ENCODE results near the gene TMED5. TPM values are rescaled to one million over a fixed set of nuclear protein-coding genes. Genes with fewer than 3 reads are reported as not detected.
"Not testable (repeated sequence)": the region's sequence is repeated elsewhere in the genome, so short reads cannot be mapped to it uniquely, and the experiment has no call there.

The TMED5 gene
- total RNA-seq, 1 donor from 2014 or later = 34.3 TPM

DNA sequence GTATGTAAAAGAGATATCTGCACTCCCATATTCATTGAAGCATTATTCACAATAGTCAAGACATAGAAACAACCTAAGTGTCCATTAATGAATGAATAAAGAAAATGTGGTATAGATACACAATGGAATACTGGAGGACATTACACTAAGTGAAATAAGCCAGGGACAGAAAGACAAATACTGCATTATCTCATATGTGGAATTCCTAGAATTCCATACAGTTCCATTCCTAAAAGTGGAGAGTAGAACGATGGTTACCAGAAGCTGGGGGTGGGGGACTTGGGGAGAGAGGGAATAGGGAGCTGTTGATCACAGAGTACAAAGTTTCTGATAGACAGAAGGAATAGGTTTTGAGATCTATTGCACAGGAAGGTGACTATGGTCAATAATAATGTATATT is 7.4 kb downstream of the TMED5 start:
- Histone ChIP-seq H3F3A (ENCODE audit: low read depth) (no peaks in the 10 kb centered on the region), H3K27me3 (no peaks in the 10 kb centered on the region), H3K4me1 (peaks cover 1% of the 10 kb centered on the region), H3K36me3 (peaks cover 5% of the 10 kb centered on the region), H3K9me3 (ENCODE audit: low read depth) (no peaks in the 10 kb centered on the region), H3K4me3 (no peak overlapping the region), H3K9ac (no peak overlapping the region), H3K79me2 (ENCODE audit: low read depth) (peaks cover 98% of the 10 kb centered on the region), H4K20me1 (ENCODE audit: low read depth) (no peaks in the 10 kb centered on the region), H2AFZ (replicated peaks) (no peak overlapping the region), H3K27ac (no peak overlapping the region), H3K4me2 (no peak overlapping the region)
- H3K27ac Mint-ChIP-seq = no peak overlapping the region
- no peak for TF ChIP-seq EZH2 (IDR thresholded peaks at IDR 0.05)
- TF ChIP-seq, protein P1, sequence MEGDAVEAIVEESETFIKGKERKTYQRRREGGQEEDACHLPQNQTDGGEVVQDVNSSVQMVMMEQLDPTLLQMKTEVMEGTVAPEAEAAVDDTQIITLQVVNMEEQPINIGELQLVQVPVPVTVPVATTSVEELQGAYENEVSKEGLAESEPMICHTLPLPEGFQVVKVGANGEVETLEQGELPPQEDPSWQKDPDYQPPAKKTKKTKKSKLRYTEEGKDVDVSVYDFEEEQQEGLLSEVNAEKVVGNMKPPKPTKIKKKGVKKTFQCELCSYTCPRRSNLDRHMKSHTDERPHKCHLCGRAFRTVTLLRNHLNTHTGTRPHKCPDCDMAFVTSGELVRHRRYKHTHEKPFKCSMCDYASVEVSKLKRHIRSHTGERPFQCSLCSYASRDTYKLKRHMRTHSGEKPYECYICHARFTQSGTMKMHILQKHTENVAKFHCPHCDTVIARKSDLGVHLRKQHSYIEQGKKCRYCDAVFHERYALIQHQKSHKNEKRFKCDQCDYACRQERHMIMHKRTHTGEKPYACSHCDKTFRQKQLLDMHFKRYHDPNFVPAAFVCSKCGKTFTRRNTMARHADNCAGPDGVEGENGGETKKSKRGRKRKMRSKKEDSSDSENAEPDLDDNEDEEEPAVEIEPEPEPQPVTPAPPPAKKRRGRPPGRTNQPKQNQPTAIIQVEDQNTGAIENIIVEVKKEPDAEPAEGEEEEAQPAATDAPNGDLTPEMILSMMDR (IDR thresholded peaks at IDR 0.05) = no peak
- no peak for TF ChIP-seq EZH2phosphoT487 (IDR thresholded peaks at IDR 0.05)
- H3K4me3 Mint-ChIP-seq = no peak overlapping the region
- H3K4me1 Mint-ChIP-seq = peaks cover 6% of the 10 kb centered on the region
- H3K9me3 Mint-ChIP-seq = peaks cover 20% of the 10 kb centered on the region
- H3K27me3 Mint-ChIP-seq (ENCODE audit: insufficient read depth, low read depth) = no peaks in the 10 kb centered on the region
- no peak for DNase-seq (ENCODE audit: low spot score)
- peaks cover 34% of the 10 kb centered on the region for H3K36me3 Mint-ChIP-seq

GRCh38 chr1:93171549-93172034 is 8.6 kb downstream of the TMED5 start:
- no peak for DNase-seq (ENCODE audit: low spot score)
- Mint-ChIP-seq H3K36me3 (peaks cover 44% of the 10 kb centered on the region), H3K4me3 (no peak overlapping the region), H3K9me3 (peaks cover 30% of the 10 kb centered on the region), H3K27ac (no peak overlapping the region), H3K4me1 (peaks cover 4% of the 10 kb centered on the region), H3K27me3 (ENCODE audit: insufficient read depth, low read depth) (no peaks in the 10 kb centered on the region)
- H3K9ac ChIP-seq = no peak overlapping the region
- peaks cover 5% of the 10 kb centered on the region for H3K36me3 ChIP-seq
- H3F3A ChIP-seq (ENCODE audit: low read depth) = no peaks in the 10 kb centered on the region
- H3K4me3 ChIP-seq = no peak overlapping the region
- H3K79me2 ChIP-seq (ENCODE audit: low read depth) = peaks cover 89% of the 10 kb centered on the region
- H3K4me1 ChIP-seq = no peaks in the 10 kb centered on the region
- no peaks in the 10 kb centered on the region for H4K20me1 ChIP-seq (ENCODE audit: low read depth)
- TF ChIP-seq, protein P1 (IDR thresholded peaks at IDR 0.05) = no peak
- TF ChIP-seq EZH2phosphoT487 (IDR thresholded peaks at IDR 0.05) = no peak
- no peak for TF ChIP-seq EZH2 (IDR thresholded peaks at IDR 0.05)
- H2AFZ ChIP-seq (replicated peaks) = no peak overlapping the region
- no peaks in the 10 kb centered on the region for H3K27me3 ChIP-seq
- H3K9me3 ChIP-seq (ENCODE audit: low read depth) = no peaks in the 10 kb centered on the region
- H3K27ac ChIP-seq = no peak overlapping the region
- no peak overlapping the region for H3K4me2 ChIP-seq

DNA sequence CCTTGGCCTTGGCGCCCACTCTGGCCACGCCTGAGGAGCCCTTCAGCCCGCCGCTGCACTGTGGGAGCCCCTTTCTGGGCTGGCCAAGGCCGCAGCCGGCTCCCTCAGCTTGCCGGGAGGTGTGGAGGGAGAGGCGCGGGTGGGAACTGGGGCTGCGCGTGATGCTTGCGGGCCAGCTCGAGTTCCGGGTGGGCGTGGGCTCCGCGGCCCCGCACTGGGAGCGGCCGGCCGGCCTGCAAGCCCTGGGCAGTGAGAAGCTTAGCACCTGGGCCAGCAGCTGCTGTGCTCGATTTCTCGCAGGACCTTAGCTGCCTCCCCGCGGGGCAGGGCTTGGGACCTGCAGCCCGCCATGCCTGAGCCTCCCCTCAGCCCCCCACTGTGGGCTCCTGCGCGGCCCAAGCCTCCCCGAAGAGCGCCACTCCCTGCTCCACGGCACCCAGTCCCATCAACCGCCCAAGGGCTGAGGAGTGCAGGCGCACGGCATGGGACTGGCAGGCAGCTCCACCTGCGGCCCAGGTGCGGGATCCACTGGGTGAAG is 10.0 kb downstream of the TMED5 start:
- not testable (repeated sequence) for H2AFZ ChIP-seq (replicated peaks)

DNA sequence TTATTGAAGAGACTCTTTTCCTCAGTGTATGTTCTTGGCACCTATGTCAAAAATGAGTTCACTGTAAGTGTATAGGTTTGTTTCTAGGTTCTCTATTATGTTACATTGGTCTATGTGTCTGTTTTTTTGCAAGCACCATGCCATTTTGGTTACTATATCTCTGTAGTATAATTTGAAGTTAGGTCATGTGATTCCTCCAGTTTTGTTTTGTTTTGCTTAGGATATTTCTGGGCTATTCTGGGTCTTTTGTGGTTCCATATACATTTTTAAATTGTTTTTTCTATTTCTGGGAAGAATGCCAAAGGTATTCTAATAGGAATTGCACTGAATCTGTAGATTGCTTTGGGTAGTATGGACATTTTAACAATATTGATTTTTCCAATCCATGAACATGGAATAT is 13.2 kb downstream of the TMED5 start:
- Histone ChIP-seq H3K9me3 (ENCODE audit: low read depth) (no peaks in the 10 kb centered on the region), H3K4me1 (no peaks in the 10 kb centered on the region), H3K79me2 (ENCODE audit: low read depth) (peaks cover 49% of the 10 kb centered on the region), H3K4me3 (no peak overlapping the region), H2AFZ (replicated peaks) (no peak overlapping the region), H3K9ac (no peak overlapping the region), H3K4me2 (no peak overlapping the region), H3F3A (ENCODE audit: low read depth) (no peaks in the 10 kb centered on the region), H3K36me3 (peaks cover 5% of the 10 kb centered on the region), H4K20me1 (ENCODE audit: low read depth) (no peaks in the 10 kb centered on the region), H3K27me3 (no peaks in the 10 kb centered on the region), H3K27ac (no peak overlapping the region)
- H3K27me3 Mint-ChIP-seq (ENCODE audit: insufficient read depth, low read depth) = no peaks in the 10 kb centered on the region
- H3K27ac Mint-ChIP-seq = no peak overlapping the region
- DNase-seq (ENCODE audit: low spot score) = no peak
- H3K9me3 Mint-ChIP-seq = peaks cover 39% of the 10 kb centered on the region
- no peak overlapping the region for H3K4me3 Mint-ChIP-seq
- TF ChIP-seq, protein P1 (IDR thresholded peaks at IDR 0.05) = no peak
- TF ChIP-seq EZH2phosphoT487 (IDR thresholded peaks at IDR 0.05) = no peak
- no peak for TF ChIP-seq EZH2 (IDR thresholded peaks at IDR 0.05)
- peaks cover 4% of the 10 kb centered on the region for H3K4me1 Mint-ChIP-seq
- peaks cover 48% of the 10 kb centered on the region for H3K36me3 Mint-ChIP-seq

More for the DNA sequence above, 10.0 kb downstream of the TMED5 start:
- not testable (repeated sequence) for H3K9ac ChIP-seq; H3K4me1 Mint-ChIP-seq; H3K4me3 ChIP-seq; H3K36me3 ChIP-seq; H3K4me1 ChIP-seq; DNase-seq (ENCODE audit: low spot score); H4K20me1 ChIP-seq (ENCODE audit: low read depth); H3K27ac ChIP-seq; H3K9me3 ChIP-seq (ENCODE audit: low read depth); H3K27me3 Mint-ChIP-seq (ENCODE audit: insufficient read depth, low read depth); H3K4me3 Mint-ChIP-seq; H3F3A ChIP-seq (ENCODE audit: low read depth); H3K27me3 ChIP-seq; H3K27ac Mint-ChIP-seq; H3K4me2 ChIP-seq
- peaks cover 80% of the 10 kb centered on the region for H3K79me2 ChIP-seq (ENCODE audit: low read depth)
- Mint-ChIP-seq H3K9me3 (peaks cover 39% of the 10 kb centered on the region), H3K36me3 (peaks cover 51% of the 10 kb centered on the region)

- not testable (repeated sequence) for H3K36me3 ChIP-seq; H3K4me1 Mint-ChIP-seq; H3K4me3 ChIP-seq; H3K4me2 ChIP-seq; H3K4me1 ChIP-seq; H3K9me3 ChIP-seq (ENCODE audit: low read depth); H3F3A ChIP-seq (ENCODE audit: low read depth); H3K27ac ChIP-seq; H3K9ac ChIP-seq; H4K20me1 ChIP-seq (ENCODE audit: low read depth); H3K4me3 Mint-ChIP-seq; H2AFZ ChIP-seq (replicated peaks); H3K27ac Mint-ChIP-seq; DNase-seq (ENCODE audit: low spot score); H3K27me3 Mint-ChIP-seq (ENCODE audit: insufficient read depth, low read depth); H3K27me3 ChIP-seq
- Mint-ChIP-seq H3K9me3 (peaks cover 35% of the 10 kb centered on the region), H3K36me3 (peaks cover 44% of the 10 kb centered on the region)
- peaks cover 49% of the 10 kb centered on the region for H3K79me2 ChIP-seq (ENCODE audit: low read depth)
These were observed 14.3 kb downstream of the TMED5 start for GRCh38 chr1:93165895-93166294.

Measured in neural progenitor cell (in vitro differentiated cells).